ENCODE data around the gene NELFB. TPM values are rescaled to one million over a fixed set of nuclear protein-coding genes. Genes with fewer than 3 reads are reported as not detected.

Gene NELFB
- total and polyA plus RNA-seq, 9 of the 15 experiments (the other 6 are each of a cell fraction or from before 2014, with no cell fraction given): 0.24 to 84.0 (median 29.7) TPM

DNA sequence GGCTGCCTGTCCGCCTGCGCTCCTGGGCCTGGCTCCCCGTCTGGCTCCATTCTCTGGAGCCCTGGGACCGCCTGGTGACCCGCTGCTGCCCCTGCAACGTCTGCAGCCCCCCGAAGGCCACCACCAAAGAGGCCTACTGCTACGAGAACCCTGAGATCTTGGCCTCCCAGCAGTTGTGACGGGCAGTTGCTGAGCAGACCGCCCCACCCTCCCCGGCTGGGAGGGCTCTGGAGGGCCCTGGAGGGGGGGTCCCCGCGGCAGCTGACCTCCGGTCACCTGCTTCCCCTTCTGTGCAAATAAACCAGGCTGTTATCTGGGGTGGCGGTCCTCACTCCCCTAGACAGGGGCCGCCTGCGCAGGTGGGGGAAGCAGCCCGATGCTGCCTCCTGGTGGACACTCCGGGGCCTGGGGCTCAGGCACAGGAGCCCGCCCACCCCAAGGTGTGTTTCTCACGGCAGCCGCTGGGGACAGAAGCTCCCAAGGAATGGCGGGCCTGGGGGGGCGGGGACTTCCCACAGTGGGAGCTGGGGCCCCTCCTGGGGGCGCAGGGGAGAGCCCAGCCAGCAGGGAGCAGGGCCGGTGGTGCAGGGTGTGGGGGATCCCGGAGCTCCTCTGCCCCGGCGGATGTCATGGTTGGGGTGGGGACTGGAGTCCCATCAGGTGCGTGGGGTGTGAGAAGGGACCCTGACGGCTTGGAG is 18.7 kb upstream of the NELFB start (continued):
- TF ChIP-seq, protein P1, sequence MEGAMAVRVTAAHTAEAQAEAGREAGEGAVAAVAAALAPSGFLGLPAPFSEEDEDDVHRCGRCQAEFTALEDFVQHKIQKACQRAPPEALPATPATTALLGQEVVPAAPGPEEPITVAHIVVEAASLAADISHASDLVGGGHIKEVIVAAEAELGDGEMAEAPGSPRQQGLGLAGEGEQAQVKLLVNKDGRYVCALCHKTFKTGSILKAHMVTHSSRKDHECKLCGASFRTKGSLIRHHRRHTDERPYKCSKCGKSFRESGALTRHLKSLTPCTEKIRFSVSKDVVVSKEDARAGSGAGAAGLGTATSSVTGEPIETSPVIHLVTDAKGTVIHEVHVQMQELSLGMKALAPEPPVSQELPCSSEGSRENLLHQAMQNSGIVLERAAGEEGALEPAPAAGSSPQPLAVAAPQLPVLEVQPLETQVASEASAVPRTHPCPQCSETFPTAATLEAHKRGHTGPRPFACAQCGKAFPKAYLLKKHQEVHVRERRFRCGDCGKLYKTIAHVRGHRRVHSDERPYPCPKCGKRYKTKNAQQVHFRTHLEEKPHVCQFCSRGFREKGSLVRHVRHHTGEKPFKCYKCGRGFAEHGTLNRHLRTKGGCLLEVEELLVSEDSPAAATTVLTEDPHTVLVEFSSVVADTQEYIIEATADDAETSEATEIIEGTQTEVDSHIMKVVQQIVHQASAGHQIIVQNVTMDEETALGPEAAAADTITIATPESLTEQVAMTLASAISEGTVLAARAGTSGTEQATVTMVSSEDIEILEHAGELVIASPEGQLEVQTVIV (CRISPR knock-in tag; IDR thresholded peaks at IDR 0.05; ENCODE audit: borderline replicate concordance): no peak
- TF ChIP-seq RBM39 (optimal IDR thresholded peaks at IDR 0.05; ENCODE audit: low read depth, low read length) (no peak), REST (IDR thresholded peaks at IDR 0.05; ENCODE audit: borderline replicate concordance) (peak; percentile 93), REST (CRISPR knock-in tag; IDR thresholded peaks at IDR 0.05; ENCODE audit: low read depth) (0 out of 2 replicates have a peak, but pooled peaks have one; percentile 19), MED1 (CRISPR knock-in tag; IDR thresholded peaks at IDR 0.05; ENCODE audit: borderline replicate concordance) (no peak), HDGF (IDR thresholded peaks at IDR 0.05) (no peak), SMAD4 (CRISPR knock-in tag; conservative IDR thresholded peaks at IDR 0.05) (peak; percentile 95)
- TF ChIP-seq, protein P2, sequence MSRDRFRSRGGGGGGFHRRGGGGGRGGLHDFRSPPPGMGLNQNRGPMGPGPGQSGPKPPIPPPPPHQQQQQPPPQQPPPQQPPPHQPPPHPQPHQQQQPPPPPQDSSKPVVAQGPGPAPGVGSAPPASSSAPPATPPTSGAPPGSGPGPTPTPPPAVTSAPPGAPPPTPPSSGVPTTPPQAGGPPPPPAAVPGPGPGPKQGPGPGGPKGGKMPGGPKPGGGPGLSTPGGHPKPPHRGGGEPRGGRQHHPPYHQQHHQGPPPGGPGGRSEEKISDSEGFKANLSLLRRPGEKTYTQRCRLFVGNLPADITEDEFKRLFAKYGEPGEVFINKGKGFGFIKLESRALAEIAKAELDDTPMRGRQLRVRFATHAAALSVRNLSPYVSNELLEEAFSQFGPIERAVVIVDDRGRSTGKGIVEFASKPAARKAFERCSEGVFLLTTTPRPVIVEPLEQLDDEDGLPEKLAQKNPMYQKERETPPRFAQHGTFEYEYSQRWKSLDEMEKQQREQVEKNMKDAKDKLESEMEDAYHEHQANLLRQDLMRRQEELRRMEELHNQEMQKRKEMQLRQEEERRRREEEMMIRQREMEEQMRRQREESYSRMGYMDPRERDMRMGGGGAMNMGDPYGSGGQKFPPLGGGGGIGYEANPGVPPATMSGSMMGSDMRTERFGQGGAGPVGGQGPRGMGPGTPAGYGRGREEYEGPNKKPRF (IDR thresholded peaks at IDR 0.05; ENCODE audit: low read depth, low read length): no peak
